Measurements from ENCODE around the gene PHTF1.

GRCh38 chr1:113662101-113662500, 97.2 kb downstream of the PHTF1 start:
- TF ChIP-seq CTCF (IDR thresholded peaks at IDR 0.05; ENCODE audit: poor library complexity, severe bottlenecking) (no peak), TAF1 (IDR thresholded peaks at IDR 0.05; ENCODE audit: low read depth) (no peak), EP300 (conservative IDR thresholded peaks at IDR 0.05; ENCODE audit: poor library complexity, severe bottlenecking) (no peak), SMC3 (conservative IDR thresholded peaks at IDR 0.05; ENCODE audit: poor library complexity) (no peak), MXI1 (conservative IDR thresholded peaks at IDR 0.05; ENCODE audit: poor library complexity, severe bottlenecking) (no peak), RAD21 (conservative IDR thresholded peaks at IDR 0.05) (no peak), EZH2 (IDR thresholded peaks at IDR 0.05; ENCODE audit: borderline replicate concordance, insufficient read depth, low read length, poor library complexity, severe bottlenecking) (no peak), POLR2AphosphoS5 (IDR thresholded peaks at IDR 0.05) (no peak), REST (IDR thresholded peaks at IDR 0.05; ENCODE audit: borderline replicate concordance) (no peak)

All from neural cell (in vitro differentiated cells).